Peyer's patch (tissue), 4 donors: ENCODE data around the gene EPB41L1. TPM values are rescaled to one million over a fixed set of nuclear protein-coding genes. Genes with fewer than 3 reads are reported as not detected.

ENCODE experiments used
- DNase-seq, 3 donors: peaks; one replicate each; pipeline ENCODE4 v3.0.0-alpha.2; 2017 to 2019
- H3K27ac ChIP-seq, 4 donors: fragments of 200-600 bp; sonication (generic); one replicate each; pipeline ENCODE4 v1.5.1; 2016 to 2019
- H3K27me3 ChIP-seq, 2 donors: fragments of 200-600 bp; sonication (generic); one replicate each; pipeline ENCODE4 v1.5.1; 2019
- H3K36me3 ChIP-seq, 3 donors: fragments of 200-600 bp; sonication (generic); one replicate each; pipeline ENCODE4 v1.5.1; 2016 to 2019
- H3K4me1 ChIP-seq, 4 donors: fragments of 200-600 bp; sonication (generic); one replicate each; pipeline ENCODE4 v1.5.1; 2016 to 2019
- H3K4me3 ChIP-seq, 4 donors: fragments of 200-600 bp; sonication (generic); 1 replicate in 3 of 4; 2 replicates in 1 of 4; pipeline ENCODE4 v1.5.1; 2016 to 2019; ENCODE audit warnings: mild to moderate bottlenecking in 1 of 4
- H3K9me3 ChIP-seq, 4 donors: fragments of 200-600 bp; sonication (generic); one replicate each; pipeline ENCODE4 v1.5.1; 2016 to 2019; ENCODE audit warnings: mild to moderate bottlenecking in 1 of 4
- POLR2A ChIP-seq, 2 donors: fragments of 450-650 bp; IDR thresholded peaks; one replicate each; pipeline ENCODE4 v1.5.1; 2017; ENCODE audit warnings: antibody characterized with exemption in 2 of 2, mild to moderate bottlenecking in 2 of 2, moderate library complexity in 2 of 2
- total RNA-seq, 4 donors: library from RNA; depleted of rRNA; stranded (reverse); fragments of >200 nt; gene quantifications; one replicate each; pipeline ENCODE4 v1.1.0, GENCODE V29; 2016
- TF ChIP-seq, protein P1 (sequence below), 6 experiments: fragments of 450-650 bp in 4 of 6; fragments of 200-600 bp in 2 of 6; sonication (generic) in 1 of 6; IDR thresholded peaks; one replicate each; pipeline ENCODE4 v1.5.1; 2017 to 2019; ENCODE audit warnings: antibody characterized with exemption in 6 of 6, mild to moderate bottlenecking in 3 of 6, moderate library complexity in 1 of 6

The EPB41L1 gene
- total RNA-seq, 4 donors from 2014 or later: 23.1 to 104 (median 57.2) TPM

DNA sequence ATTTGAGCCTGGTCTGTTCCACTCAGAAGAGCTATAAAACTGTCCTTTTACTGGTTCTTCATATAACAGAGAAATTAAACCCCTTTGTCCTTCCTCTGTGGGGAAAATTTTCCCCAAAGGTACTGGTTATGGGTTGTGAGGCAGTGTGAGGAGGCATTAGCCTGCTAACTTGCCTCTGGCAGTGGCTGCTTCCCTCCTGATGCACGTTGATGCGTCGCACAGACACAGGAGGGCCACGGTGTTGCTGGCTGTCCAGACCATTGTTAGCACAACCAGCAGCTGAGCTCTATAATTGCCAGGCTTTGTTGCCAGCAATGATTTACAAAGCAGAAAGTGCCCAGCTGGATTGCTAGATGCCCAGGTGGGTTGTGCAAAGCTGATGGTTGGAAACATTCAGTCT lies 91.9 kb downstream of the EPB41L1 start:
- no peak overlapping the region for H3K4me3 ChIP-seq
- no peak for TF ChIP-seq POLR2A (IDR thresholded peaks at IDR 0.05)
- TF ChIP-seq, protein P1, sequence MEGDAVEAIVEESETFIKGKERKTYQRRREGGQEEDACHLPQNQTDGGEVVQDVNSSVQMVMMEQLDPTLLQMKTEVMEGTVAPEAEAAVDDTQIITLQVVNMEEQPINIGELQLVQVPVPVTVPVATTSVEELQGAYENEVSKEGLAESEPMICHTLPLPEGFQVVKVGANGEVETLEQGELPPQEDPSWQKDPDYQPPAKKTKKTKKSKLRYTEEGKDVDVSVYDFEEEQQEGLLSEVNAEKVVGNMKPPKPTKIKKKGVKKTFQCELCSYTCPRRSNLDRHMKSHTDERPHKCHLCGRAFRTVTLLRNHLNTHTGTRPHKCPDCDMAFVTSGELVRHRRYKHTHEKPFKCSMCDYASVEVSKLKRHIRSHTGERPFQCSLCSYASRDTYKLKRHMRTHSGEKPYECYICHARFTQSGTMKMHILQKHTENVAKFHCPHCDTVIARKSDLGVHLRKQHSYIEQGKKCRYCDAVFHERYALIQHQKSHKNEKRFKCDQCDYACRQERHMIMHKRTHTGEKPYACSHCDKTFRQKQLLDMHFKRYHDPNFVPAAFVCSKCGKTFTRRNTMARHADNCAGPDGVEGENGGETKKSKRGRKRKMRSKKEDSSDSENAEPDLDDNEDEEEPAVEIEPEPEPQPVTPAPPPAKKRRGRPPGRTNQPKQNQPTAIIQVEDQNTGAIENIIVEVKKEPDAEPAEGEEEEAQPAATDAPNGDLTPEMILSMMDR (IDR thresholded peaks at IDR 0.05): no peak
- H3K27ac ChIP-seq: no peak overlapping the region
- no peaks in the 10 kb centered on the region for H3K9me3 ChIP-seq
- no peaks in the 10 kb centered on the region for H3K27me3 ChIP-seq
- peaks cover 0 to 86% (median 3%) of the 10 kb centered on the region in 3 donors for H3K36me3 ChIP-seq
- no peaks in the 10 kb centered on the region for H3K4me1 ChIP-seq
- no peak for DNase-seq

DNA sequence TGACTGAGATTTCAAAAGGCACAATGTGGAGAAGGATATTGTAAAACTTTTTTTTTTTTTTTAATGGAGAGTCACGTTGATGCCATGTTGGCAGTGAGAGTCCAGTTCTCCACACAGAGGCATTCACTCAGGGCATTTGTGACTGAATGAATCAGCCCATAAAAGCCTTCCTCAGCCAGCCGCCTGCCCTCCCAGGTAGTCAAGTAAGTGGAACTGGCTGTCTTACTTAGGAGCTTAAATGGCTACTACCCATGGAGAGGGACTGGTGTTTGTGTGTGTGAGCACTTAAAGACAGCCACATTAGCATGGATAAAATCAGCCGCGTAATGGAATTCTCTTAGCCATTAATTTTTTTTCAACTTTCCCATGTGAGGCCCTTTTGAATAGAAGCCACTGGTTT lies 94.3 kb downstream of the EPB41L1 start:
- no peak overlapping the region for H3K27ac ChIP-seq
- H3K27me3 ChIP-seq: no peaks in the 10 kb centered on the region
- no peaks in the 10 kb centered on the region for H3K9me3 ChIP-seq
- H3K36me3 ChIP-seq: peaks cover 0 to 89% (median 3%) of the 10 kb centered on the region in 3 donors
- no peaks in the 10 kb centered on the region for H3K4me1 ChIP-seq
- no peak overlapping the region for H3K4me3 ChIP-seq
- no peak for DNase-seq
- no peak for TF ChIP-seq POLR2A (IDR thresholded peaks at IDR 0.05)
- TF ChIP-seq, protein P1 (IDR thresholded peaks at IDR 0.05): no peak

DNA sequence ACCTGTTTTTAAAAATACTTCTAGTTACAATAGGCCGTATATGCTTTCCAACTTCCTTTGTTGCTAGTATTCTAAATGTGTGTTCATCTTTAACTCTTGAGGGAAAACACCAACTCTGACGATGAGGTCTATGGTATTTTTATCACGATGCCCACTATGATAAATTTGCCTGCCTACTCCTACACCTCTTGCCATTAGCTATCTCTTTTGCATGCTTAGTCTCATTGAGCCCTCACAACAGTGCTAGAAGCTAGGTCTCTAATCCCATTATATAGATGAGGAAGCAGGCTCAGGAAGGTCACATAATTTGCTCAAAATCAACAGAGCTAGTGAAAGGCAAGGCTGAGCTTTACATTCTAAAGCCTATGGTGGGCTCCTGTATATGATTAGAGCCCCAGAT lies 94.9 kb downstream of the EPB41L1 start:
- DNase-seq: no peak
- no peak for TF ChIP-seq POLR2A (IDR thresholded peaks at IDR 0.05)
- TF ChIP-seq, protein P1 (IDR thresholded peaks at IDR 0.05): no peak

DNA sequence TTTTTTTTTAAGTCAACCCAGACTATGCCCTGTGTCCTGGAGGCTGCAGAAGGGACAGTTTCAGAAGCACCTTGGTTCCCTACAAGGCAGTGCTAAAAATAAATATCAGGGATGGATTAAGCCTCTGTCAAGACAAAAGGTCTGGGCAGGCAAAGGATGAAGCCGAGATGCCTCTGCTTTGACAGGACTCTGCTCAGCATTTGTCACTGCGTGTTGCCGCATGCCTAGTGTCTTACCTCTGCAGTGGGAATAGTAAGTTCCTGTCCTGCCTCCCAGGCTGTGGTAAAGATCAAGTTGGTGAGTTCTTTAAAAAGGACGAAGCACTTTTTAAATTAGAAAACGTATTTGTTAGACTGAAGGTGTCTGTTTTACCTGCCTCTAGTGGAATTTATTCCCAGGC lies 96.9 kb downstream of the EPB41L1 start:
- Histone ChIP-seq H3K4me1 (no peaks in the 10 kb centered on the region), H3K9me3 (no peaks in the 10 kb centered on the region), H3K27me3 (no peaks in the 10 kb centered on the region), H3K4me3 (no peak overlapping the region), H3K27ac (no peak overlapping the region), H3K36me3 (peaks cover 0 to 86% (median 0%) of the 10 kb centered on the region in 3 donors)
- no peak for TF ChIP-seq POLR2A (IDR thresholded peaks at IDR 0.05)
- TF ChIP-seq, protein P1 (IDR thresholded peaks at IDR 0.05): no peak
- no peak for DNase-seq

More for the DNA sequence above, 94.9 kb downstream of the EPB41L1 start:
- H3K36me3 ChIP-seq: peaks cover 0 to 86% (median 3%) of the 10 kb centered on the region in 3 donors
- no peaks in the 10 kb centered on the region for H3K27me3 ChIP-seq
- no peak overlapping the region for H3K27ac ChIP-seq
- H3K9me3 ChIP-seq: no peaks in the 10 kb centered on the region
- no peak overlapping the region for H3K4me3 ChIP-seq
- no peaks in the 10 kb centered on the region for H3K4me1 ChIP-seq

DNA sequence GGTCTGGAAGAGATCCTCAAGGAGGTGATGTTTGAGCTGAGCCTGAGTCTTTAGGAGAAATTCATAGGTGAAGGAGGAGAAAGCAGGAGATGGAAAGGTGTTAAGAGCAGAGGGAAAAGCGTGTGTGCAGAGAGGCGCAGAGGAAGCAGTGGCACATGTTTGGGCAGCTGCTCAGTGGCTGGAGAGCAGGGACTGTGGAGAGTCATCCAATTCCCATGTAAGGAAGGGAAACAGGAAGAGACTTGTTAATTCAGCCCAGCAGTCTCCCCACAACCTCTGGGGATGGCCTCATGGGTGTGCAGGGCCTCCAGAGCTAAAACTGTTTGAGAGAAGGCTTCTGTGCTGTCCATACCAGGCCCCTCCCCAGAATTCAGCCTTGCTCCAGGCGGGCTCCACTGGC lies 98.0 kb downstream of the EPB41L1 start:
- H3K27me3 ChIP-seq: no peaks in the 10 kb centered on the region
- no peak overlapping the region for H3K27ac ChIP-seq
- TF ChIP-seq POLR2A (IDR thresholded peaks at IDR 0.05): no peak
- TF ChIP-seq, protein P1 (IDR thresholded peaks at IDR 0.05): no peak
- H3K4me3 ChIP-seq: no peak overlapping the region
- peaks cover 0 to 76% (median 0%) of the 10 kb centered on the region in 3 donors for H3K36me3 ChIP-seq
- H3K9me3 ChIP-seq: no peaks in the 10 kb centered on the region
- no peaks in the 10 kb centered on the region for H3K4me1 ChIP-seq
- no peak for DNase-seq

DNA sequence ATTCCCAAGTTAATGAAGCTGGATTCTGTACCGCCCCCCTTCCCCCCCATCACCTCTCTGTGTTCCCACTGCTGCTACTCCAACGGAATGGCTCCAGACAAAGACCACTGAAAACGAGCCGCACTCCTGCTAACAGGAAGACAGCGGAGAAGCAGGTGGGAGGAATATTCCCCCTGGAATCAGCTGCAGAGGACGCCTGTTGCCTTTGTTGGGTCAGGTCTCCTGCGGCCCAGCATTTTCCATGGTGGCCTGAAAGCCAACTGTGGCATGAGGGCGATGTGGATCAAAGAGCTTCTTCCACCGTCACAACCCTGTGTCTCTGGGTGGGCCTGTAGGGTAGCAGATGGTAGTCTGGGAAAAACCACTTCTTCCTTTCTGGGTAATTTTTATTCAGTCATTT lies 98.5 kb downstream of the EPB41L1 start:
- Histone ChIP-seq H3K36me3 (peaks cover 0 to 71% (median 0%) of the 10 kb centered on the region in 3 donors), H3K9me3 (no peaks in the 10 kb centered on the region), H3K4me3 (no peak overlapping the region), H3K27me3 (no peaks in the 10 kb centered on the region), H3K27ac (no peak overlapping the region), H3K4me1 (no peaks in the 10 kb centered on the region)
- no peak for TF ChIP-seq POLR2A (IDR thresholded peaks at IDR 0.05)
- TF ChIP-seq, protein P1 (IDR thresholded peaks at IDR 0.05): no peak
- no peak for DNase-seq
